CD4-positive, alpha-beta T cell treated with Interleukin-17A for 1 hour (primary cell): ENCODE data around the gene TAF4.

Source experiments
- DNase-seq: peaks from one replicate; pipeline ENCODE4 v3.0.0-alpha.2; 2020

The TAF4 gene

GRCh38 chr20:62020935-62021701 is 44.6 kb downstream of the TAF4 start:
- DNase-seq = no peak

GRCh38 chr20:62019881-62020492 is 45.7 kb downstream of the TAF4 start:
- DNase-seq = no peak

DNA sequence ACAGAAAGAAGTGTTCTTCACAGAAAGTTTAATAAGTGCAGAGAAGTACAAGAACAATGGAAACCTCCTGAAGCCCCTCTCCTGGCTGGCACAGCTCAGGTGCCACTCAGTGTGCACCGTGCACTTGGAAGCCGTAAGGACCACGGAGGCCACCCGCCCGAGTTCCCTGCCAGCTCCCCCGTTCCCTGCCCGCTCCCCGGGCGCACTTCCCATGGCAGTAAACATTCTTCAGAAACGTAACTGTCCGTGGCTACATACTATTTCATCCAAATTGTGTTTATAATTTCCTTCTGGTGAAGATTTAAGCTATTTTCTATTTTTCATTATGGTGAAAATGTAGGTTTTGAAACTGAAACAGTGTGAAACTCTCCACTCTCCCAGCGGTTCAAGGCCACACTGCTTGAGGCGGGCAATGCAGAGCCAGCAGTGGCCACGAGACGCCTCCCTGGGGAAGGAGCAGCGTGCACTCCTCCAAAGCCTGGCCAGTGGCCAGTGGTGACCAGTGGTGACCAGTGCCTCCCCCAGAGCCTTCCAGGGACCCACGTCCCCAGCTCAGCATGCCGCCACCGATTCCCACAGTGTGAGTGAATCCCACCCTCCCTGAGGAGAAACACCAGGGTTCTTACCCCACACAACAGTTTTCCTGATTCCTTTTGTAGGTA is 46.4 kb downstream of the TAF4 start:
- no peak for DNase-seq

GRCh38 chr20:62018437-62019143 is 47.1 kb downstream of the TAF4 start:
- DNase-seq = no peak

GRCh38 chr20:62015540-62016288 is 50.0 kb downstream of the TAF4 start:
- no peak for DNase-seq

GRCh38 chr20:62014889-62015537 is 50.7 kb downstream of the TAF4 start:
- no peak for DNase-seq

GRCh38 chr20:62014488-62014775 is 51.2 kb downstream of the TAF4 start:
- no peak for DNase-seq

- no peak for DNase-seq
Observed at GRCh38 chr20:62012631-62013030, 53.0 kb downstream of the TAF4 start.

GRCh38 chr20:62011938-62012534 is 53.6 kb downstream of the TAF4 start:
- DNase-seq = no peak

DNA sequence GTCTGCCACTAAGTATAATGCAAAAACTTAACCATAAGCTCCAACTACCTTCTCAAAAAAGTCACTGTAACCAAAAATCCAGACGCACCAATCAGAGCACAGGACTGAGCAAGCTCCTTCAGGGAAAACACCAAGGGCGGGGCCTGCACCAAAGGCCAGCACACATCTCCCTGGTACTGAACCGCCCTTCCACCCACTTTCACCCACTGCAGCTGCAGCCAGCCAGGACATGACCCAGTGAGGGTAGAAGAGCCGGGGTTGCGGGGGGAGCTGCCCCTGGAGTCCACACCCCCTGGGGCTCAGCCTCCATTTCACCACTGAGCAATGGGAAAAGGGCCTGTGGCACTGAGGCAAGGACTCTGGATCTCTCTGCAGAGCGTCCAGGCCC is 54.3 kb downstream of the TAF4 start:
- DNase-seq = no peak

DNA sequence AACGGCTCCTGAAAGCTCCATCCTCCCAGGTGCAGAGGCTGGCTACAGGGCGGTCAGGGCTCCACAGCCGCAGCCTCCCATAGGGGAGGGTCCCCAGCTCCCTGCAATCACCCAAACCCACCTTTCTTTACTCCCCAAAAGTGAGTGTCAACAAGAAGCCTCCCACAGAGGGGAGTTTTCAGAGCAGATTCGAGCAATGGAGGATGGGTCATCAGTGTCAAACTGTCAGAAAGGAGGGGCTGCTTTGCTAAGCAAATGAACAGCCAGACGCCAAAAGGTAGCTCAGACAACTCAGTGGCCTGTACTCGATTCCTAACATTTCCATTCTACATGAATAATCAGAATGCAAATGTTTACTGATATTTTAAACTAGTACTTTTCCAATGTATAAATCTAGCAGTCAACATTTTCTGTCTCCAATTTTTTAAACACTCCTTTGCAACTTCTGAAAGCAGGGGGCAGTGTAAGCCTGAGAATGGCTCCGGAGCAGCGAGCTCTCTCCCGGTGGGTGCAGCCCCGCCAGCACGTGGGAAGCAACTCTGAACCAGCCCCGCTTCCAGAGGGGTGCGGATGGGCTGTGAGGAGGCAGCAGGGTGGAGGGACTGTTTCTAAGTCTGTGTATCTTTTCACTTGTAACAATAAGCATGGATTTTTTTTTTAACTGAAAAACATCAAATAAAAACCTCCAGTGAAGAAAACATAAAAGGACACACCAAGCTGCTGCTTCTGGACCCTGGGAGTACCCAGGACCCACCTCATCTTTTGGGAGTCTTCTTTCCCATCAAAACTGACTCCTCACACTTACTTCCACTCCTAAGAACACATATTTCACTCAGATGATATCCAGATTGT is 54.9 kb downstream of the TAF4 start:
- DNase-seq = peak; percentile 75

- no peak for DNase-seq
Observed at GRCh38 chr20:62009869-62010445, 55.7 kb downstream of the TAF4 start.

- DNase-seq = no peak
Observed at GRCh38 chr20:62009322-62009721, 56.4 kb downstream of the TAF4 start.

- DNase-seq = no peak
Observed at GRCh38 chr20:62008643-62009183, 57.0 kb downstream of the TAF4 start.

GRCh38 chr20:62007127-62007647 is 58.5 kb downstream of the TAF4 start:
- no peak for DNase-seq

GRCh38 chr20:62006482-62006881 is 59.2 kb downstream of the TAF4 start:
- no peak for DNase-seq

DNA sequence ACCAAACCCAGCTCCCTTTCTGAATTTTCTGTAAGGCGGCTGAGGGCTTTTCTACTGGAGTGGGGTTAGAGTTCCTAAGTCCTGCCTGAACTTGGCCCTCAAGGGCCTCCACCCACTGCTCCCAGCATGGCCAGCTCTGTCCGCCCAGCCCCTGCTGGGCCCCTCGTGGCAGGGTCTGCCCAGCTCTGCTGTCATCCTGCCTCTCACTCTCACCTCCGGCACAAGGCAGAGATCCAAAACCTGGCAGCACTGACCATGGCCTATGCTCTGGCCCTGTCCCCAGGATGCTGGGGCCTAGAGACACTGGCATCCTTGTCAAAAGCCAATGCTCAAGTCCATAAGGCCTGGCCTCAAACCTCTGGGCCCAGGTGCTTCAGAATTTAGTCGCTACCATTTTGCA is 61.1 kb downstream of the TAF4 start:
- DNase-seq = no peak

DNA sequence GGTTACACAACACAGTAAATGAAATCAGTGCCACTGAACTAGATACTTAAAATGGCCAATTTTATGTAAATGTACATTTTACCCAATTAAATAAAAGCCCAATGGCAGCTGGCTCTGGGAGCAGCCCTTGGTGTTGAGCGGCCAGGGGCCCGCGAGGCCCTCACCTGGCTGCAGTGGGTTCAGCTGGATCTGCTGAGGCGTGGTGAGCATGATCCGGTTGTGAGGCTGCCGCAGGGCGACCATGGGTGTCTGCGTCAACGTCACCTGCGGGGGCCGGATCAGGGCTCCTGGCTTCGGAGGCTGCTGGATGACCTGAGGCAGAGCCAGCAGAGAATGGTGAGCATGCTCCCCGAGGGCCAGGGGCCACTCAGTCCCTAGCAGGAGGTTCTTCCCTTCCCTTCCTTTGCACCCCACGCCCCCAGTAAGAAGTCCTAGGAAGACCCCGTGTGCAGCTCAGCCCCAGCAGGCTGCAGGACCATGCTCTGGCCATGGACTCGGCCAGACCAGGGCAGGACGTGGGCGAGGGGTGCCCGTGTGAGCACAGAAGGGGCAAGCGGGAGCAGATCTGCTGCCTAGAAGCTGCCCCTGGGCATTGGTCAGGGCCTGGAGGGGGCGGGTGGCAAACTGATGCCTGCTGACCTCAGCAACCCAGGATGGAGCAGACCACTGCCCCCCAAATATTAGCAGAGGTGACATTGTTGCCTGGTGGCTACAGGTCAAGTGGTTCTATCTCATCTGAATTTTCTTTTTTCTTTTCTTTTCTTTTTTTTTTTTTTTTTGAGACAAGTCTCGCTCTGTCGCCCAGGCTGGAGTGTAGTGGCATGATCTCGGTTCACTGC is 61.9 kb downstream of the TAF4 start:
- DNase-seq = no peak

DNA sequence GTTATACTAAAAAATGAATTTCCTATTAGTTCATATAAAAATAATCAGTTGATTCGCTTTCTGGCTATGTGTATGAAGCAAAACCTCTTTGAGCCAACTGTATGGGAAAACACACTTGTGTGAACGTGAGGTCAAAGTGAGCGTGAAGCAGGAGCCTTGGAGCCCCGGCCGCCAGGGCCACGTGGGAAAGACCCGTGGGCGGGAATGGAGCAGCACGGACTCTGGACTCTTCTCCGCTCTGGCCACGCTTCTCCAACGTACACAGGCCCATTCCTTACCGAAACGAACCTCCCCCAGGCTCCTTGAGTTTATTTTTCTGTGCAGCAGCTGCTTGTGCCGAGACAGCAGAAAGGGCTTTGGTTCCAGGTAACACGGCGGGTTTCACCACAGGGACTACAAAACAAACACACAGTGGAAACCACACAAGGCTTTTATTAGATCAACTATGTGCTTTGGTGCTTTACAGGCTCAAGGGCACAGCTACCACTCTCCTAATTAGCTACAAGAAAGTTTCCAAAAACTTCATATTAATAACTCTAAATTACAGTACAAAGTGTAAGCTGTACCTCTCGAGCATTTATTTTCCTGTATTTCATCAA is 62.7 kb downstream of the TAF4 start:
- DNase-seq = no peak
